Measurements from ENCODE around the gene NCLN.
"Not testable (repeated sequence)": the region's sequence is repeated elsewhere in the genome, so short reads cannot be mapped to it uniquely, and the experiment has no call there.

NCLN gene

DNA sequence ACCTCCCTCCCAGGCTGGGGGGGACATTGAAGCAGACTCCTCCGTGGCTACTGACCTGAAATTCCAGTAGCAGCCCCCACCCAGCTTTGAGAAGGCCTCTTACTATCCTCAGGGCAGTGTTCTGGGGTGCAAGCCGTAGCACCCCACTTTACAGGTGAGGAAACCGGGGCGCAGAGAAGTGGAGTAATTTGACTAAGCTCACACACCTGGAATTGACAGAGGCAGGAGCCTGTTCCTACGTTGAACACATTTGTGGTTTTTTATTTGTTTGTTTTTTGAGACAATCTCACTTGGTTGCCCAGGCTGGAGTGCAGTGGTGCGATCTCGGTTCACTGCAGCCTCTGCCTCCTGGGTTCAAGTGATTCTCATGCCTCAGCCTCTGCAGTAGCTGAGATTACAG lies 21.8 kb upstream of the NCLN start:
- Histone ChIP-seq H3K27ac (peak overlapping the region; percentile 96), H3K27me3 (no peaks in the 10 kb centered on the region), H3K9me3 (no peaks in the 10 kb centered on the region), H3K4me3 (ENCODE audit: low read depth in 1 of 2, low read length in 1 of 2) (peak overlapping the region; percentile 54 to 71), H3K36me3 (peaks cover 14% of the 10 kb centered on the region), H3K4me1 (ENCODE audit: control insufficient read depth in 1 of 2, insufficient read depth in 1 of 2, low read depth in 1 of 2, low read length in 1 of 2) (peaks cover 49 to 52% of the 10 kb centered on the region in 2 experiments)
- TF ChIP-seq, protein P1, sequence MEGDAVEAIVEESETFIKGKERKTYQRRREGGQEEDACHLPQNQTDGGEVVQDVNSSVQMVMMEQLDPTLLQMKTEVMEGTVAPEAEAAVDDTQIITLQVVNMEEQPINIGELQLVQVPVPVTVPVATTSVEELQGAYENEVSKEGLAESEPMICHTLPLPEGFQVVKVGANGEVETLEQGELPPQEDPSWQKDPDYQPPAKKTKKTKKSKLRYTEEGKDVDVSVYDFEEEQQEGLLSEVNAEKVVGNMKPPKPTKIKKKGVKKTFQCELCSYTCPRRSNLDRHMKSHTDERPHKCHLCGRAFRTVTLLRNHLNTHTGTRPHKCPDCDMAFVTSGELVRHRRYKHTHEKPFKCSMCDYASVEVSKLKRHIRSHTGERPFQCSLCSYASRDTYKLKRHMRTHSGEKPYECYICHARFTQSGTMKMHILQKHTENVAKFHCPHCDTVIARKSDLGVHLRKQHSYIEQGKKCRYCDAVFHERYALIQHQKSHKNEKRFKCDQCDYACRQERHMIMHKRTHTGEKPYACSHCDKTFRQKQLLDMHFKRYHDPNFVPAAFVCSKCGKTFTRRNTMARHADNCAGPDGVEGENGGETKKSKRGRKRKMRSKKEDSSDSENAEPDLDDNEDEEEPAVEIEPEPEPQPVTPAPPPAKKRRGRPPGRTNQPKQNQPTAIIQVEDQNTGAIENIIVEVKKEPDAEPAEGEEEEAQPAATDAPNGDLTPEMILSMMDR (IDR thresholded peaks at IDR 0.05): no peak

- Histone ChIP-seq H3K27me3 (no peaks in the 10 kb centered on the region), H3K36me3 (no peaks in the 10 kb centered on the region), H3K27ac (peak overlapping the region; percentile 96), H3K9me3 (no peaks in the 10 kb centered on the region), H3K4me1 (ENCODE audit: control insufficient read depth in 1 of 2, insufficient read depth in 1 of 2, low read depth in 1 of 2, low read length in 1 of 2) (peaks cover 63 to 82% of the 10 kb centered on the region in 2 experiments), H3K4me3 (ENCODE audit: low read depth in 1 of 2, low read length in 1 of 2) (no peak overlapping the region)
- TF ChIP-seq, protein P1 (IDR thresholded peaks at IDR 0.05): no peak
Measured at GRCh38 chr19:3167533-3168272, 18.0 kb upstream of the NCLN start.

GRCh38 chr19:3171894-3172672 lies 13.6 kb upstream of the NCLN start:
- Histone ChIP-seq H3K27me3 (no peaks in the 10 kb centered on the region), H3K4me1 (ENCODE audit: control insufficient read depth in 1 of 2, insufficient read depth in 1 of 2, low read depth in 1 of 2, low read length in 1 of 2) (peaks cover 33 to 54% of the 10 kb centered on the region in 2 experiments), H3K27ac (peak overlapping the region; percentile 59), H3K4me3 (ENCODE audit: low read depth in 1 of 2, low read length in 1 of 2) (no peak overlapping the region), H3K9me3 (no peaks in the 10 kb centered on the region), H3K36me3 (no peaks in the 10 kb centered on the region)
- TF ChIP-seq, protein P1 (IDR thresholded peaks at IDR 0.05): no peak

DNA sequence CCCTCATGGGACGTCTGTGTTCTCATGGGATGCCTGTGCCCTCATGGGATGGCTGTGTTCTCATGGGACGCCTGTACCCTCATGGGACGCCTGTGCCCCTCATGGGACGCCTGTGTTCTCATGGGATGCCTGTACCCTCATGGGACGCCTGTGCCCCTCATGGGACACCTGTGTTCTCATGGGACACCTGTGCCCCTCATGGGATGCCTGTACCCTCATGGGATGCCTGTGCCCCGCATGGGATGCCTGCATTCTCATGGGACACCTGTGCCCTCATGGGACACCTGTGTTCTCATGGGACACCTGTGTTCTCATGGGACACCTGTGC lies 13.1 kb upstream of the NCLN start:
- H3K9me3 ChIP-seq; H3K27me3 ChIP-seq; H3K4me3 ChIP-seq (ENCODE audit: low read depth in 1 of 2, low read length in 1 of 2); H3K36me3 ChIP-seq: not testable (repeated sequence)
- Histone ChIP-seq H3K4me1 (ENCODE audit: control insufficient read depth in 1 of 2, insufficient read depth in 1 of 2, low read depth in 1 of 2, low read length in 1 of 2) (peaks cover 32 to 54% of the 10 kb centered on the region in 2 experiments), H3K27ac (peak overlapping the region; percentile 59)

GRCh38 chr19:3175781-3176714 lies 9.7 kb upstream of the NCLN start:
- H3K27me3 ChIP-seq: no peaks in the 10 kb centered on the region
- H3K36me3 ChIP-seq: peaks cover 6% of the 10 kb centered on the region
- TF ChIP-seq, protein P1 (IDR thresholded peaks at IDR 0.05): no peak
- no peaks in the 10 kb centered on the region for H3K9me3 ChIP-seq
- H3K4me1 ChIP-seq (ENCODE audit: control insufficient read depth in 1 of 2, insufficient read depth in 1 of 2, low read depth in 1 of 2, low read length in 1 of 2): peaks cover 16 to 47% of the 10 kb centered on the region in 2 experiments
- peak overlapping the region; percentile 63 to 65 for H3K4me3 ChIP-seq (ENCODE audit: low read depth in 1 of 2, low read length in 1 of 2)
- peak overlapping the region; percentile 92 for H3K27ac ChIP-seq
